ENCODE data around the gene LPO.

Gene LPO

DNA sequence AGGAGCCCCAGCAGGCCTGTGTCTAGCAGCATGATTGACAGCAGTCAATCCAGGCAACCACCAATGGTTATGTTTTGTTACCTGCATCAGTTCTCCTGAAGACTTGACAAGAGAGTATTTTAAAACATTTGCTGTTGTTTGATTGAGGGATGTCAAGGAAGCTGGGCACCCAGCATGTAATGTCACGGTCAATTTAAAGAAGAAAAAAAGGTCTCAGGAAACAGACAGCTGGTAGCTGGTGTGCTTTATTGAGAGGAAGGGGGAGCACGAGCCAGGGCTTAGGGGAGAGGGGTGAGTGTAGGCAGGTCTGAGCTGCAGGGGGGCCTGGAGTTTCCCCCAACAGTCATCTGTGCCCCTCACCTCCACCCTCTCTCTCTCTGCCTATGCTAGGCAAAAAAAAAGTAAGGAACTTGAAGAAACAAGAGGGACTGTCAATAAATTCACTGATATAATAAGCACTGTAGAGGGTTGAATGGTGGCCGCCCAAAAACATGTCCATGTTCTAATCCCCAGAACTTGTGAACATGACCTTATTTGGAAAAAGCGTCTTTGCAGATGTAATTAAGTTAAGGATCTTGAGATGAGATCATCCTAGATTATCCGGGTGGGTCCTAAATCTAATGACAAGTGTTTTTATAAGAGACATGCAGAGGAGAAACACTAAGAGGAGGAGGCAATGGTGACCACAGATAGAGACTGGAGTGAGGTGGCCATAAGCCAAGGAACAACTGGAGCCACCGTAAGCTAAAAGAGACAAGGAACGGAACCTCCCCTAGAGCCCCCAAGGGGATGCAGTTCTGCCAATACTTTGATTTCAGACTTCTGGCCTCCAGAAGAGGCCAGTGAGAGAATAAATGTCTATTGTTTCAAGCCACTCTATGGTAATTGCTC lies 75.7 kb downstream of the LPO start:
- no peaks in the 10 kb centered on the region for H4K20me1 ChIP-seq (ENCODE audit: low read depth, low read length)
- no peaks in the 10 kb centered on the region for H3K9me2 ChIP-seq (replicated peaks; ENCODE audit: insufficient read depth, low read length)
- H3K27me3 ChIP-seq (ENCODE audit: low read length) = no peaks in the 10 kb centered on the region
- no peak overlapping the region for H3K9ac ChIP-seq (ENCODE audit: low read length)
- H3F3A ChIP-seq (ENCODE audit: insufficient read depth) = no peaks in the 10 kb centered on the region
- H3K4me2 ChIP-seq (ENCODE audit: low read depth, low read length, poor library complexity, severe bottlenecking) = no peak overlapping the region
- H3K9me3 ChIP-seq (ENCODE audit: insufficient read depth, low read length) = no peaks in the 10 kb centered on the region
- no peaks in the 10 kb centered on the region for H3K79me2 ChIP-seq (ENCODE audit: insufficient read depth, low read length)
- H3K4me3 ChIP-seq (ENCODE audit: insufficient read depth, low read length, poor library complexity, severe bottlenecking) = no peak overlapping the region
- no peak overlapping the region for H2AFZ ChIP-seq (ENCODE audit: low read depth, low read length, severe bottlenecking)
- no peaks in the 10 kb centered on the region for H3K36me3 ChIP-seq (ENCODE audit: low read length)
- no peak overlapping the region for H3K27ac ChIP-seq (ENCODE audit: low read depth, low read length)
- TF ChIP-seq, protein P1, sequence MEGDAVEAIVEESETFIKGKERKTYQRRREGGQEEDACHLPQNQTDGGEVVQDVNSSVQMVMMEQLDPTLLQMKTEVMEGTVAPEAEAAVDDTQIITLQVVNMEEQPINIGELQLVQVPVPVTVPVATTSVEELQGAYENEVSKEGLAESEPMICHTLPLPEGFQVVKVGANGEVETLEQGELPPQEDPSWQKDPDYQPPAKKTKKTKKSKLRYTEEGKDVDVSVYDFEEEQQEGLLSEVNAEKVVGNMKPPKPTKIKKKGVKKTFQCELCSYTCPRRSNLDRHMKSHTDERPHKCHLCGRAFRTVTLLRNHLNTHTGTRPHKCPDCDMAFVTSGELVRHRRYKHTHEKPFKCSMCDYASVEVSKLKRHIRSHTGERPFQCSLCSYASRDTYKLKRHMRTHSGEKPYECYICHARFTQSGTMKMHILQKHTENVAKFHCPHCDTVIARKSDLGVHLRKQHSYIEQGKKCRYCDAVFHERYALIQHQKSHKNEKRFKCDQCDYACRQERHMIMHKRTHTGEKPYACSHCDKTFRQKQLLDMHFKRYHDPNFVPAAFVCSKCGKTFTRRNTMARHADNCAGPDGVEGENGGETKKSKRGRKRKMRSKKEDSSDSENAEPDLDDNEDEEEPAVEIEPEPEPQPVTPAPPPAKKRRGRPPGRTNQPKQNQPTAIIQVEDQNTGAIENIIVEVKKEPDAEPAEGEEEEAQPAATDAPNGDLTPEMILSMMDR (IDR thresholded peaks at IDR 0.05; ENCODE audit: insufficient read depth, low read length, poor library complexity, severe bottlenecking) = no peak
- no peak for TF ChIP-seq EZH2phosphoT487 (conservative IDR thresholded peaks at IDR 0.05; ENCODE audit: low read length)

DNA sequence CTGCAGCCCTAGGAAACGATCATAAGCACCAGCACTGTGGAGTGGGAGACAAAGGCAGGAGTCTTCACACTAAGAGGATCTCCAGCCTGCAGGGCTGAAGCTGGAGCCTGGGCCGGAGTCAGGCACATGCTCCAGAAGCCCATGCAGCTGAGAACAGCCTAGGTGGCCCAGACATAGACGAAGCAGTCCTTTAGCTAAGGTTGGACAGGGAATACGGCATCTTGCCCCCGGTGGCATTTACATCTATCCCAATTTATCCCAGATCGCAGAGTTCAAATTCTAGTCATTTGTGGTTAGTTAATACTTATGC lies 76.3 kb downstream of the LPO start:
- H3K9ac ChIP-seq (ENCODE audit: low read length) = no peak overlapping the region
- no peak overlapping the region for H3K4me3 ChIP-seq (ENCODE audit: insufficient read depth, low read length, poor library complexity, severe bottlenecking)
- TF ChIP-seq EZH2phosphoT487 (conservative IDR thresholded peaks at IDR 0.05; ENCODE audit: low read length) = no peak
- TF ChIP-seq, protein P1 (IDR thresholded peaks at IDR 0.05; ENCODE audit: insufficient read depth, low read length, poor library complexity, severe bottlenecking) = no peak
- H3K27me3 ChIP-seq (ENCODE audit: low read length) = no peaks in the 10 kb centered on the region
- no peaks in the 10 kb centered on the region for H3K79me2 ChIP-seq (ENCODE audit: insufficient read depth, low read length)
- H3K27ac ChIP-seq (ENCODE audit: low read depth, low read length) = no peak overlapping the region
- H3K9me3 ChIP-seq (ENCODE audit: insufficient read depth, low read length) = no peaks in the 10 kb centered on the region
- H3K4me2 ChIP-seq (ENCODE audit: low read depth, low read length, poor library complexity, severe bottlenecking) = no peak overlapping the region
- H3F3A ChIP-seq (ENCODE audit: insufficient read depth) = no peaks in the 10 kb centered on the region
- H2AFZ ChIP-seq (ENCODE audit: low read depth, low read length, severe bottlenecking) = no peak overlapping the region
- H3K9me2 ChIP-seq (replicated peaks; ENCODE audit: insufficient read depth, low read length) = no peaks in the 10 kb centered on the region
- no peaks in the 10 kb centered on the region for H4K20me1 ChIP-seq (ENCODE audit: low read depth, low read length)
- H3K36me3 ChIP-seq (ENCODE audit: low read length) = no peaks in the 10 kb centered on the region

DNA sequence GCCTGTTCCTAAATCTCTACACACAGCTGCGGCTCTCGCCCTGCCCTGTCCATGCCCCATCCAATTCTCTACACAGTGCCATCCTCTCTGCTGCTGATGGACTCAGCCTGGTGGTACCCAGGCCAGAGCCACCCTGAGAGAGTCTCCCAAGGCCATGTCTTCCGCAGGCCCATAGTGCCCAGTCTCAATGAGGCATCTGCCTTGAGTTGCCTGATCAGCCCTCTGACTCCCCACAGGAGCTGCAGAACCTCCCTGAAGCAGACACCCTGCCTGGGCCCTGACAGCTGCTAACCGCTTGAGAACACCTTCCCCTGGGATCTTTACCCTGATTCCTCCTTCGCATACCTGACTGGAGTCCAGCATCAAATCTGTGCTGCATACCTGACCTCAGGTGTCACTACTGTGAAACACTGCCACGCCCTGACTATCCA lies 76.9 kb downstream of the LPO start:
- Histone ChIP-seq H3K27me3 (ENCODE audit: low read length) (no peaks in the 10 kb centered on the region), H3K9me2 (replicated peaks; ENCODE audit: insufficient read depth, low read length) (no peaks in the 10 kb centered on the region), H3K36me3 (ENCODE audit: low read length) (no peaks in the 10 kb centered on the region), H3K4me2 (ENCODE audit: low read depth, low read length, poor library complexity, severe bottlenecking) (no peak overlapping the region), H4K20me1 (ENCODE audit: low read depth, low read length) (no peaks in the 10 kb centered on the region), H3K27ac (ENCODE audit: low read depth, low read length) (no peak overlapping the region), H3K79me2 (ENCODE audit: insufficient read depth, low read length) (no peaks in the 10 kb centered on the region), H2AFZ (ENCODE audit: low read depth, low read length, severe bottlenecking) (no peak overlapping the region), H3F3A (ENCODE audit: insufficient read depth) (no peaks in the 10 kb centered on the region), H3K4me3 (ENCODE audit: insufficient read depth, low read length, poor library complexity, severe bottlenecking) (no peak overlapping the region), H3K9ac (ENCODE audit: low read length) (no peak overlapping the region), H3K9me3 (ENCODE audit: insufficient read depth, low read length) (no peaks in the 10 kb centered on the region)
- TF ChIP-seq, protein P1 (IDR thresholded peaks at IDR 0.05; ENCODE audit: insufficient read depth, low read length, poor library complexity, severe bottlenecking) = no peak
- no peak for TF ChIP-seq EZH2phosphoT487 (conservative IDR thresholded peaks at IDR 0.05; ENCODE audit: low read length)

Data from SU-DHL-6 (cell line).